GM06990 (cell line): ENCODE data around the gene KPNA2.
"Not testable (repeated sequence)": the region's sequence is repeated elsewhere in the genome, so short reads cannot be mapped to it uniquely, and the experiment has no call there.

Experiments used
- DNase-seq: peaks from one replicate; pipeline ENCODE4 v3.0.0-alpha.2; 2011; ENCODE audit not compliant: insufficient read length; ENCODE audit errors: extremely low read depth
- H3K27me3 ChIP-seq: replicated peaks from 2 replicates; pipeline ENCODE4 v1.6.0; 2011; ENCODE audit warnings: low read length; ENCODE audit not compliant: control insufficient read depth, insufficient read depth
- H3K36me3 ChIP-seq: 2 replicates; pipeline ENCODE4 v1.5.1; 2011; ENCODE audit warnings: low read length; ENCODE audit not compliant: control insufficient read depth, insufficient read depth
- H3K4me3 ChIP-seq: replicated peaks from 2 replicates; pipeline ENCODE4 v1.5.1; 2011; ENCODE audit warnings: low read depth, mild to moderate bottlenecking, control low read depth, low read length
- CTCF ChIP-seq: IDR thresholded peaks from 2 replicates; pipeline ENCODE4 v1.5.1; 2011; ENCODE audit warnings: low read length, control low read depth, mild to moderate bottlenecking, inconsistent platforms; ENCODE audit not compliant: insufficient read depth, poor library complexity, severe bottlenecking

KPNA2 gene

GRCh38 chr17:68061512-68062313 is 26.2 kb downstream of the KPNA2 start:
- no peaks in the 10 kb centered on the region for H3K36me3 ChIP-seq
- no peak overlapping the region for H3K4me3 ChIP-seq
- no peak for TF ChIP-seq CTCF
- no peak for DNase-seq
- no peaks in the 10 kb centered on the region for H3K27me3 ChIP-seq

GRCh38 chr17:68065366-68065765 is 29.8 kb downstream of the KPNA2 start:
- H3K27me3 ChIP-seq, DNase-seq, H3K4me3 ChIP-seq, H3K36me3 ChIP-seq: not testable (repeated sequence)

DNA sequence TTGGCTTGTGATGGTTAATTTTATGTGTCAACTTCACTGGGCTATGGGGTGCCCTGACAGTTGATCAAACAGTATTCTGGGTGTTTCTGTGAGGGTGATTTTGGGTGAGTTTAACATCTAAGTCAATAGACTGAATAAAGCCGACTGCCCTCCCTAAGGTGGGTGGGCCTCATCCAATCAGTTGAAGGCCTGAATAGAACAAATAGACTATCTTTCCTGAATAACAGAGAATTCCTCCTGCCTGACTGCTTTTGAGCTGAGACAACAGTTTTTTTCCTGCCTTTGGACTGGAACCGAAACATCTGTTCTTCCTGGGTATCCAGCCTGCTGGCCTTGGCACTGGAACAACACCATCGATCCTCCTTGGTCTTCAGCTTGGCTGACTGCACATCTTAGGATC is 33.0 kb downstream of the KPNA2 start:
- H3K36me3 ChIP-seq, DNase-seq, H3K4me3 ChIP-seq, H3K27me3 ChIP-seq: not testable (repeated sequence)

GRCh38 chr17:68070582-68071444 is 35.3 kb downstream of the KPNA2 start:
- H3K27me3 ChIP-seq, DNase-seq, H3K4me3 ChIP-seq, H3K36me3 ChIP-seq: not testable (repeated sequence)

- TF ChIP-seq CTCF = no peak
- Histone ChIP-seq H3K36me3 (no peaks in the 10 kb centered on the region), H3K27me3 (no peaks in the 10 kb centered on the region), H3K4me3 (no peak overlapping the region)
- DNase-seq = no peak
Observed at GRCh38 chr17:68074279-68074678, 38.7 kb downstream of the KPNA2 start.

- not testable (repeated sequence) for H3K4me3 ChIP-seq, H3K27me3 ChIP-seq, H3K36me3 ChIP-seq, DNase-seq
Observed at GRCh38 chr17:68075953-68076607, 40.5 kb downstream of the KPNA2 start.

- H3K36me3 ChIP-seq, H3K27me3 ChIP-seq, H3K4me3 ChIP-seq, DNase-seq: not testable (repeated sequence)
Observed at GRCh38 chr17:68077498-68077897, 42.0 kb downstream of the KPNA2 start.
